ENCODE measurements around the gene DCLRE1B.

DCLRE1B gene

GRCh38 chr1:113887402-113888175 lies 17.5 kb upstream of the DCLRE1B start, which contains the start of gene BCL2L15:
Gene BCL2L15 (minus strand): TSS chr1:113887581. CDS start chr1:113887375, 206 bp downstream.
- no peaks in the 10 kb centered on the region for H3K36me3 ChIP-seq (ENCODE audit: insufficient read depth, low read length)
- no peak within 1 kb of the TSS for H2AFZ ChIP-seq (ENCODE audit: low read length, unreplicated experiment)
- no peaks in the 10 kb centered on the region for H3K27me3 ChIP-seq (ENCODE audit: insufficient read depth, low read length)
- H3K4me3 ChIP-seq (ENCODE audit: low read depth, low read length), result no peak within 1 kb of the TSS
- H3K79me2 ChIP-seq (ENCODE audit: control insufficient read depth, insufficient read depth, low read length, unreplicated experiment), result no peaks in the 10 kb centered on the region
- H3K4me1 ChIP-seq (ENCODE audit: control insufficient read depth, insufficient read depth, low read length, unreplicated experiment), result peaks cover 4% of the 10 kb centered on the region
- no peak within 1 kb of the TSS for H3K27ac ChIP-seq (ENCODE audit: low read depth, low read length)

GRCh38 chr1:113890816-113891215 lies 14.3 kb upstream of the DCLRE1B start:
- Histone ChIP-seq H3K4me1 (ENCODE audit: control insufficient read depth, insufficient read depth, low read length, unreplicated experiment) (peaks cover 4% of the 10 kb centered on the region), H3K4me3 (ENCODE audit: low read depth, low read length) (no peak overlapping the region), H3K36me3 (ENCODE audit: insufficient read depth, low read length) (peaks cover 5% of the 10 kb centered on the region; the same call in 1 of the 2 replicates), H3K27ac (ENCODE audit: low read depth, low read length) (no peak overlapping the region), H3K27me3 (ENCODE audit: insufficient read depth, low read length) (no peaks in the 10 kb centered on the region), H2AFZ (ENCODE audit: low read length, unreplicated experiment) (no peak overlapping the region), H3K79me2 (ENCODE audit: control insufficient read depth, insufficient read depth, low read length, unreplicated experiment) (no peaks in the 10 kb centered on the region)

GRCh38 chr1:113891631-113892220 lies 13.4 kb upstream of the DCLRE1B start:
- Histone ChIP-seq H3K4me1 (ENCODE audit: control insufficient read depth, insufficient read depth, low read length, unreplicated experiment) (peaks cover 4% of the 10 kb centered on the region), H3K27me3 (ENCODE audit: insufficient read depth, low read length) (no peaks in the 10 kb centered on the region), H3K4me3 (ENCODE audit: low read depth, low read length) (no peak overlapping the region), H3K79me2 (ENCODE audit: control insufficient read depth, insufficient read depth, low read length, unreplicated experiment) (no peaks in the 10 kb centered on the region), H3K36me3 (ENCODE audit: insufficient read depth, low read length) (peaks cover 5% of the 10 kb centered on the region; the same call in 1 of the 2 replicates), H3K27ac (ENCODE audit: low read depth, low read length) (no peak overlapping the region), H2AFZ (ENCODE audit: low read length, unreplicated experiment) (no peak overlapping the region)

- Histone ChIP-seq H3K27ac (ENCODE audit: low read depth, low read length) (no peak overlapping the region), H3K36me3 (ENCODE audit: insufficient read depth, low read length) (peaks cover 5% of the 10 kb centered on the region), H3K27me3 (ENCODE audit: insufficient read depth, low read length) (no peaks in the 10 kb centered on the region), H3K79me2 (ENCODE audit: control insufficient read depth, insufficient read depth, low read length, unreplicated experiment) (no peaks in the 10 kb centered on the region), H2AFZ (ENCODE audit: low read length, unreplicated experiment) (no peak overlapping the region), H3K4me1 (ENCODE audit: control insufficient read depth, insufficient read depth, low read length, unreplicated experiment) (no peaks in the 10 kb centered on the region), H3K4me3 (ENCODE audit: low read depth, low read length) (no peak overlapping the region)
Observed at GRCh38 chr1:113893267-113893666, 11.9 kb upstream of the DCLRE1B start.

GRCh38 chr1:113895098-113895497 lies 10.0 kb upstream of the DCLRE1B start:
- no peak overlapping the region for H3K27ac ChIP-seq (ENCODE audit: low read depth, low read length)
- peaks cover 9% of the 10 kb centered on the region for H3K36me3 ChIP-seq (ENCODE audit: insufficient read depth, low read length)
- no peaks in the 10 kb centered on the region for H3K4me1 ChIP-seq (ENCODE audit: control insufficient read depth, insufficient read depth, low read length, unreplicated experiment)
- H3K79me2 ChIP-seq (ENCODE audit: control insufficient read depth, insufficient read depth, low read length, unreplicated experiment), result no peaks in the 10 kb centered on the region
- H3K4me3 ChIP-seq (ENCODE audit: low read depth, low read length), result no peak overlapping the region
- H3K27me3 ChIP-seq (ENCODE audit: insufficient read depth, low read length), result no peaks in the 10 kb centered on the region
- no peak overlapping the region for H2AFZ ChIP-seq (ENCODE audit: low read length, unreplicated experiment)

GRCh38 chr1:113895961-113896360 lies 9.2 kb upstream of the DCLRE1B start:
- Histone ChIP-seq H3K4me1 (ENCODE audit: control insufficient read depth, insufficient read depth, low read length, unreplicated experiment) (no peaks in the 10 kb centered on the region), H2AFZ (ENCODE audit: low read length, unreplicated experiment) (no peak overlapping the region), H3K27me3 (ENCODE audit: insufficient read depth, low read length) (no peaks in the 10 kb centered on the region), H3K36me3 (ENCODE audit: insufficient read depth, low read length) (peaks cover 9% of the 10 kb centered on the region), H3K79me2 (ENCODE audit: control insufficient read depth, insufficient read depth, low read length, unreplicated experiment) (no peaks in the 10 kb centered on the region), H3K4me3 (ENCODE audit: low read depth, low read length) (no peak overlapping the region), H3K27ac (ENCODE audit: low read depth, low read length) (no peak overlapping the region)

- no peak overlapping the region for H3K27ac ChIP-seq (ENCODE audit: low read depth, low read length)
- H3K36me3 ChIP-seq (ENCODE audit: insufficient read depth, low read length), result peaks cover 9% of the 10 kb centered on the region
Observed at GRCh38 chr1:113898241-113898814, 6.8 kb upstream of the DCLRE1B start.

GRCh38 chr1:113899111-113899510 lies 6.0 kb upstream of the DCLRE1B start:
- peaks cover 9% of the 10 kb centered on the region for H3K36me3 ChIP-seq (ENCODE audit: insufficient read depth, low read length)

More at GRCh38 chr1:113898241-113898814, 6.8 kb upstream of the DCLRE1B start:
- no peak overlapping the region for H2AFZ ChIP-seq (ENCODE audit: low read length, unreplicated experiment)
- H3K79me2 ChIP-seq (ENCODE audit: control insufficient read depth, insufficient read depth, low read length, unreplicated experiment), result peaks cover 12% of the 10 kb centered on the region
- peaks cover 2% of the 10 kb centered on the region for H3K4me1 ChIP-seq (ENCODE audit: control insufficient read depth, insufficient read depth, low read length, unreplicated experiment)
- no peak overlapping the region for H3K4me3 ChIP-seq (ENCODE audit: low read depth, low read length)
- no peaks in the 10 kb centered on the region for H3K27me3 ChIP-seq (ENCODE audit: insufficient read depth, low read length)

GRCh38 chr1:113901191-113901590 lies 3.9 kb upstream of the DCLRE1B start:
- H2AFZ ChIP-seq (ENCODE audit: low read length, unreplicated experiment), result no peak overlapping the region
- no peak overlapping the region for H3K27ac ChIP-seq (ENCODE audit: low read depth, low read length)
- H3K79me2 ChIP-seq (ENCODE audit: control insufficient read depth, insufficient read depth, low read length, unreplicated experiment), result peaks cover 28% of the 10 kb centered on the region
- no peaks in the 10 kb centered on the region for H3K27me3 ChIP-seq (ENCODE audit: insufficient read depth, low read length)
- peaks cover 3% of the 10 kb centered on the region for H3K36me3 ChIP-seq (ENCODE audit: insufficient read depth, low read length)
- H3K4me1 ChIP-seq (ENCODE audit: control insufficient read depth, insufficient read depth, low read length, unreplicated experiment), result peaks cover 8% of the 10 kb centered on the region
- no peak overlapping the region for H3K4me3 ChIP-seq (ENCODE audit: low read depth, low read length)

More at GRCh38 chr1:113899111-113899510, 6.0 kb upstream of the DCLRE1B start:
- H3K4me3 ChIP-seq (ENCODE audit: low read depth, low read length), result no peak overlapping the region
- H3K27ac ChIP-seq (ENCODE audit: low read depth, low read length), result no peak overlapping the region
- peaks cover 8% of the 10 kb centered on the region for H3K4me1 ChIP-seq (ENCODE audit: control insufficient read depth, insufficient read depth, low read length, unreplicated experiment)
- peaks cover 20% of the 10 kb centered on the region for H3K79me2 ChIP-seq (ENCODE audit: control insufficient read depth, insufficient read depth, low read length, unreplicated experiment)
- no peaks in the 10 kb centered on the region for H3K27me3 ChIP-seq (ENCODE audit: insufficient read depth, low read length)
- no peak overlapping the region for H2AFZ ChIP-seq (ENCODE audit: low read length, unreplicated experiment)

GRCh38 chr1:113903501-113904292 lies 1.4 kb upstream of the DCLRE1B start:
- Histone ChIP-seq H3K27me3 (ENCODE audit: insufficient read depth, low read length) (no peaks in the 10 kb centered on the region), H3K79me2 (ENCODE audit: control insufficient read depth, insufficient read depth, low read length, unreplicated experiment) (peaks cover 35% of the 10 kb centered on the region), H3K27ac (ENCODE audit: low read depth, low read length) (peak overlapping the region; percentile 80), H3K4me1 (ENCODE audit: control insufficient read depth, insufficient read depth, low read length, unreplicated experiment) (peaks cover 12% of the 10 kb centered on the region), H2AFZ (ENCODE audit: low read length, unreplicated experiment) (peak overlapping the region; percentile 52), H3K36me3 (ENCODE audit: insufficient read depth, low read length) (peaks cover 3% of the 10 kb centered on the region; the same call in 1 of the 2 replicates), H3K4me3 (ENCODE audit: low read depth, low read length) (peak overlapping the region; percentile 95)

Measured in ACC112 (cell line).